PC-3 (cell line): ENCODE measurements around the gene C1GALT1. TPM values are rescaled to one million over a fixed set of nuclear protein-coding genes. Genes with fewer than 3 reads are reported as not detected.

Experiments
- ATAC-seq: fragments of 200-7000 bp; cut with Tn5 transposase; 2 replicates; pipeline ENCODE4 v1.9.1; 2020; ENCODE audit warnings: mild to moderate bottlenecking, moderate library complexity
- BruUV-seq: library from RNA; stranded (reverse); fragments of 400-500 nt; replicated peaks from 2 replicates; lab custom pipeline; 2021; lab: Mats Ljungman, UMichigan
- CTCF ChIA-PET: fragments of 300-600 bp; sonication (Branson Sonifier 250); formaldehyde crosslinking; loops from one replicate; lab custom pipeline; 2022; ENCODE audit warnings: antibody characterized with exemption; lab: Charles Lee
- POLR2A ChIA-PET: fragments of 300-600 bp; sonication (Branson Sonifier 250); formaldehyde crosslinking; loops from one replicate; lab custom pipeline; 2022; ENCODE audit warnings: antibody characterized with exemption; ENCODE audit not compliant: unreplicated experiment; lab: Charles Lee
- DNase-seq: peaks from one replicate; pipeline ENCODE4 v3.0.0-alpha.2; 2015
- H2AFZ ChIP-seq: fragments of 300-600 bp; sonication (generic); 2 replicates; pipeline ENCODE4 v1.6.0; 2016; ENCODE audit warnings: antibody characterized with exemption, low read length
- H3F3A ChIP-seq: fragments of 300-600 bp; sonication (generic); one replicate; pipeline ENCODE4 v1.6.0; 2017; ENCODE audit warnings: antibody characterized with exemption, low read length, control low read depth, mild to moderate bottlenecking; ENCODE audit not compliant: unreplicated experiment
- H3K27ac ChIP-seq: fragments of 300-600 bp; sonication (generic); 2 replicates; pipeline ENCODE4 v1.5.1; 2016; ENCODE audit warnings: mild to moderate bottlenecking, low read length
- H3K27me3 ChIP-seq: fragments of 300-600 bp; sonication (generic); 2 replicates; pipeline ENCODE4 v1.6.1; 2016; ENCODE audit warnings: low read length, mixed read lengths
- H3K36me3 ChIP-seq: fragments of 300-600 bp; sonication (generic); 2 replicates; pipeline ENCODE4 v1.6.1; 2016; ENCODE audit warnings: low read depth, mixed run types, low read length, mixed read lengths
- H3K4me1 ChIP-seq: fragments of 300-600 bp; sonication (generic); 2 replicates; pipeline ENCODE4 v1.5.1; 2016; ENCODE audit warnings: low read length; ENCODE audit not compliant: insufficient read depth
- H3K4me2 ChIP-seq: fragments of 300-600 bp; sonication (generic); 2 replicates; pipeline ENCODE4 v1.6.0; 2016; ENCODE audit warnings: low read length
- H3K4me3 ChIP-seq: fragments of 300-600 bp; sonication (generic); 2 replicates; pipeline ENCODE4 v1.5.1; 2016; ENCODE audit warnings: mild to moderate bottlenecking, low read length, mixed read lengths
- H3K79me2 ChIP-seq: fragments of 300-600 bp; sonication (generic); 2 replicates; pipeline ENCODE4 v1.6.1; 2017; ENCODE audit warnings: low read length, mixed read lengths
- H3K9ac ChIP-seq: fragments of 300-600 bp; sonication (generic); 2 replicates; pipeline ENCODE4 v1.6.0; 2016; ENCODE audit warnings: mild to moderate bottlenecking, low read length
- H3K9me2 ChIP-seq: fragments of 300-600 bp; sonication (generic); replicated peaks from 2 replicates; pipeline ENCODE4 v1.6.1; 2016; ENCODE audit warnings: mixed run types, low read length, mixed read lengths
- H3K9me3 ChIP-seq: fragments of 300-600 bp; sonication (generic); 2 replicates; pipeline ENCODE4 v1.6.1; 2016; ENCODE audit warnings: low read length, mixed read lengths
- H4K20me1 ChIP-seq: fragments of 300-600 bp; sonication (generic); 2 replicates; pipeline ENCODE4 v1.6.1; 2016; ENCODE audit warnings: low read length, mixed read lengths
- EZH2 ChIP-seq: fragments of 300-600 bp; sonication (generic); IDR thresholded peaks from one replicate; pipeline ENCODE4 v1.6.1; 2017; ENCODE audit warnings: antibody characterized with exemption, mild to moderate bottlenecking, low read length; ENCODE audit not compliant: unreplicated experiment
- EZH2phosphoT487 ChIP-seq: fragments of 300-600 bp; sonication (generic); IDR thresholded peaks from 2 replicates; pipeline ENCODE4 v1.6.1; 2018; ENCODE audit warnings: mild to moderate bottlenecking, antibody characterized with exemption, low read length, borderline replicate concordance
- intact Hi-C: fragments of 100-400 bp; cut with micrococcal nuclease; formaldehyde crosslinking; loops from 2 replicates; pipeline ENCODE4 v1.9.0; 2023
- total RNA-seq: library from RNA; depleted of rRNA; stranded (reverse); fragments of >200 nt; gene quantifications from 2 replicates; pipeline ENCODE4 v1.2.3, GENCODE V29; 2014
- TF ChIP-seq, protein P1 (sequence below): fragments of 300-600 bp; sonication (generic); conservative IDR thresholded peaks from 2 replicates; pipeline ENCODE4 v1.5.1; 2017; ENCODE audit warnings: antibody characterized with exemption, low read depth, mild to moderate bottlenecking, low read length

The C1GALT1 gene
- total RNA-seq, 1 experiment from 2014 or later = 32.3 TPM

- H3K4me1 ChIP-seq = peaks cover 21% of the 10 kb centered on the region
- H4K20me1 ChIP-seq = no peaks in the 10 kb centered on the region
- no peak overlapping the region for H3K4me3 ChIP-seq
- H3F3A ChIP-seq = no peaks in the 10 kb centered on the region
- POLR2A ChIA-PET = no interaction called here
- H3K4me2 ChIP-seq = no peak overlapping the region
- no peak overlapping the region for H3K27ac ChIP-seq
- no peaks in the 10 kb centered on the region for H3K9me2 ChIP-seq
- CTCF ChIA-PET = no interaction called here
- intact Hi-C loops = no loop called here
- H3K9me3 ChIP-seq = no peaks in the 10 kb centered on the region
- peaks cover 84% of the 10 kb centered on the region for H3K79me2 ChIP-seq
- DNase-seq (no peak), ATAC-seq (no peak)
- TF ChIP-seq EZH2 (no peak), EZH2phosphoT487 (no peak)
- TF ChIP-seq, protein P1, sequence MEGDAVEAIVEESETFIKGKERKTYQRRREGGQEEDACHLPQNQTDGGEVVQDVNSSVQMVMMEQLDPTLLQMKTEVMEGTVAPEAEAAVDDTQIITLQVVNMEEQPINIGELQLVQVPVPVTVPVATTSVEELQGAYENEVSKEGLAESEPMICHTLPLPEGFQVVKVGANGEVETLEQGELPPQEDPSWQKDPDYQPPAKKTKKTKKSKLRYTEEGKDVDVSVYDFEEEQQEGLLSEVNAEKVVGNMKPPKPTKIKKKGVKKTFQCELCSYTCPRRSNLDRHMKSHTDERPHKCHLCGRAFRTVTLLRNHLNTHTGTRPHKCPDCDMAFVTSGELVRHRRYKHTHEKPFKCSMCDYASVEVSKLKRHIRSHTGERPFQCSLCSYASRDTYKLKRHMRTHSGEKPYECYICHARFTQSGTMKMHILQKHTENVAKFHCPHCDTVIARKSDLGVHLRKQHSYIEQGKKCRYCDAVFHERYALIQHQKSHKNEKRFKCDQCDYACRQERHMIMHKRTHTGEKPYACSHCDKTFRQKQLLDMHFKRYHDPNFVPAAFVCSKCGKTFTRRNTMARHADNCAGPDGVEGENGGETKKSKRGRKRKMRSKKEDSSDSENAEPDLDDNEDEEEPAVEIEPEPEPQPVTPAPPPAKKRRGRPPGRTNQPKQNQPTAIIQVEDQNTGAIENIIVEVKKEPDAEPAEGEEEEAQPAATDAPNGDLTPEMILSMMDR = no peak
- no peaks in the 10 kb centered on the region for H3K36me3 ChIP-seq
- no peak overlapping the region for H2AFZ ChIP-seq
- BruUV-seq = no TSS peak
- no peaks in the 10 kb centered on the region for H3K27me3 ChIP-seq
- no peak overlapping the region for H3K9ac ChIP-seq
Observed at GRCh38 chr7:7203813-7204575, 21.6 kb downstream of the C1GALT1 start.

GRCh38 chr7:7207876-7208275 lies 25.5 kb downstream of the C1GALT1 start:
- Histone ChIP-seq H3K36me3 (no peaks in the 10 kb centered on the region), H4K20me1 (no peaks in the 10 kb centered on the region), H3K27me3 (no peaks in the 10 kb centered on the region), H3K4me2 (no peak overlapping the region), H3K4me1 (peaks cover 7% of the 10 kb centered on the region), H3K27ac (no peak overlapping the region), H3K4me3 (no peak overlapping the region), H3K9me3 (no peaks in the 10 kb centered on the region), H3F3A (no peaks in the 10 kb centered on the region), H3K9me2 (no peaks in the 10 kb centered on the region), H3K79me2 (peaks cover 75% of the 10 kb centered on the region), H3K9ac (no peak overlapping the region), H2AFZ (no peak overlapping the region)
- peak; percentile 33 for DNase-seq
- peak; percentile 37; the same call in 1 of the 2 replicates for ATAC-seq
- BruUV-seq = no TSS peak
- intact Hi-C loops = no loop called here
- ChIA-PET POLR2A (interaction anchor here (0.6 kb wide), 1 partner anchor 96 kb away, joined by 3 read pairs; no protein-coding TSS in a partner anchor), CTCF (interaction anchor here (0.6 kb wide), 1 partner anchor 108 kb away, joined by 4 read pairs; no protein-coding TSS in a partner anchor)
- TF ChIP-seq, protein P1 = no peak
- no peak for TF ChIP-seq EZH2
- no peak for TF ChIP-seq EZH2phosphoT487

GRCh38 chr7:7208520-7208919 lies 26.2 kb downstream of the C1GALT1 start:
- no peaks in the 10 kb centered on the region for H3F3A ChIP-seq
- ChIA-PET CTCF (no interaction called here), POLR2A (interaction anchor here (0.6 kb wide), 1 partner anchor 95 kb away, joined by 3 read pairs; no protein-coding TSS in a partner anchor)
- H4K20me1 ChIP-seq = no peaks in the 10 kb centered on the region
- H3K9ac ChIP-seq = no peak overlapping the region
- no peaks in the 10 kb centered on the region for H3K27me3 ChIP-seq
- H3K9me3 ChIP-seq = no peaks in the 10 kb centered on the region
- no peak overlapping the region for H3K4me3 ChIP-seq
- H3K9me2 ChIP-seq = no peaks in the 10 kb centered on the region
- peaks cover 7% of the 10 kb centered on the region for H3K4me1 ChIP-seq
- DNase-seq (no peak), ATAC-seq (no peak)
- no TSS peak for BruUV-seq
- no peaks in the 10 kb centered on the region for H3K36me3 ChIP-seq
- no peak overlapping the region for H3K27ac ChIP-seq
- no peak for TF ChIP-seq EZH2
- TF ChIP-seq, protein P1 = no peak
- TF ChIP-seq EZH2phosphoT487 = no peak
- intact Hi-C loops = no loop called here
- H2AFZ ChIP-seq = no peak overlapping the region
- no peak overlapping the region for H3K4me2 ChIP-seq
- H3K79me2 ChIP-seq = peaks cover 72% of the 10 kb centered on the region
